HG03558 (cell line): ENCODE results near the gene C1R.
A peak's percentile ranks its signal among the peaks of the same experiment; 100 is the strongest.

Source experiments
- ATAC-seq: cut with Tn5 transposase; IDR thresholded peaks from one replicate; pipeline ENCODE4 v1.9.1; 2021; ENCODE audit warnings: moderate number of reproducible peaks; ENCODE audit not compliant: unreplicated experiment; ENCODE audit errors: extremely low read depth

The C1R gene

GRCh38 chr12:7092229-7092985 lies at the start of gene C1R:
Gene C1R, minus strand, starts transcription at chr12:7092445. Its CDS starts 57 bp downstream, at chr12:7092388.
- no peak for ATAC-seq

GRCh38 chr12:7141351-7142005 lies 49.2 kb upstream of the C1R start:
- no peak for ATAC-seq

GRCh38 chr12:7139200-7139599 lies 47.0 kb upstream of the C1R start:
- ATAC-seq: no peak

- no peak for ATAC-seq
These were observed 45.7 kb upstream of the C1R start for GRCh38 chr12:7137908-7138307.

DNA sequence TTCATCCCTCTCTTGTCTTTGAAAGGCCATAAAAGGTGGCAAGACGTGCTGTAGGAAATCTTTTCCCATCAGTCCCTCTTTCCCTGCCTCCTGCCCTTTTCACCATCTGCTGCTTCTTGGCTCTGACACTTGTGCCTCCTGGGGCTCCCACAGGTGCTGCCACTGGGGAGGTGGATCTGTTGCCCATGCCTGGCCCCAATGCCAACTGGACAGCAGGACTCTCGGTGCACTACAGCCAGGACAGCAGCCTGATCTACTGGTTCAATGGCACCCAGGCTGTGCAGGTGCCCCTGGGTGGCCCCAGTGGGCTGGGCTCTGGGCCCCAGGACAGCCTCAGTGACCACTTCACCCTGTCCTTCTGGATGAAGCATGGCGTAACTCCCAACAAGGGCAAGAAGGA lies 44.4 kb upstream of the C1R start:
- ATAC-seq: no peak

- ATAC-seq: no peak
These were observed 43.8 kb upstream of the C1R start for GRCh38 chr12:7136071-7136470.

DNA sequence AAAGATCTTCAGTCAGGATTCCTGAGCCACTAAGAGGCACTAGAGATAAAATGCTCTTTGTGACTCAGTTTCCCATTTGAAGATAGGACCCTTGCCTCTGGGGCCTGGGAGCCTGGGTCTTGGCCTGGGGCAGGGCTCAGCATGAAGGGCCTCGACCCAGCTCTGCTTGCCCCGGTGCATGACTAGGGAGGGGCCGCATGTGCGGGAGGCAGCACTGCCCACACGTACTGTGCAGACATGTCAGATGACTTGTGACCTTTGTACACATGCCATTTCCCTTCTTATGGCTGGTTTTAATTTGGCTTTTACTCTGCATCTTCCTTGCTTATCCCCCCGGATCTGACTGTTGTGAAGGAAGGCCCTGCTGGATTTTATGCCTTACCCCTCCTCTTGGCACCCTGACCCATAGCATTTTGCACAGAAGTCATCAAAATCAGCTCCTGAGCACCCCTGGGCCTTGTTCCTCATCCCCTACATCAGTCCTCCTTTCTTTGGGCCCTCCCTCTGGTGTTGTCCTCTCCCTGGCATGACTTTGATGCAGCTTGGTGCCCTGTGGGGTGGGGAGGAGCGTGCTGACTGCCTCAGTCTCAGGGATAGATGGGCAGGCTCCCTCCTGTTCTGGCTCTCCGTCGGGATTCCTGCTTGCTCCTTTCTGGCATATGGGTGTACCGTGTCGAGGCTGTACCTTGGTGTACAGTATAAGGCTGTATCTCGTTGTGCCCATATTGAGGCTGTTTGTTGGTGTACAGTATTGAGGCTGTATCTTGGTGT lies 42.3 kb upstream of the C1R start:
- ATAC-seq: no peak

- ATAC-seq: no peak
These were observed 39.2 kb upstream of the C1R start for GRCh38 chr12:7131502-7131866.

DNA sequence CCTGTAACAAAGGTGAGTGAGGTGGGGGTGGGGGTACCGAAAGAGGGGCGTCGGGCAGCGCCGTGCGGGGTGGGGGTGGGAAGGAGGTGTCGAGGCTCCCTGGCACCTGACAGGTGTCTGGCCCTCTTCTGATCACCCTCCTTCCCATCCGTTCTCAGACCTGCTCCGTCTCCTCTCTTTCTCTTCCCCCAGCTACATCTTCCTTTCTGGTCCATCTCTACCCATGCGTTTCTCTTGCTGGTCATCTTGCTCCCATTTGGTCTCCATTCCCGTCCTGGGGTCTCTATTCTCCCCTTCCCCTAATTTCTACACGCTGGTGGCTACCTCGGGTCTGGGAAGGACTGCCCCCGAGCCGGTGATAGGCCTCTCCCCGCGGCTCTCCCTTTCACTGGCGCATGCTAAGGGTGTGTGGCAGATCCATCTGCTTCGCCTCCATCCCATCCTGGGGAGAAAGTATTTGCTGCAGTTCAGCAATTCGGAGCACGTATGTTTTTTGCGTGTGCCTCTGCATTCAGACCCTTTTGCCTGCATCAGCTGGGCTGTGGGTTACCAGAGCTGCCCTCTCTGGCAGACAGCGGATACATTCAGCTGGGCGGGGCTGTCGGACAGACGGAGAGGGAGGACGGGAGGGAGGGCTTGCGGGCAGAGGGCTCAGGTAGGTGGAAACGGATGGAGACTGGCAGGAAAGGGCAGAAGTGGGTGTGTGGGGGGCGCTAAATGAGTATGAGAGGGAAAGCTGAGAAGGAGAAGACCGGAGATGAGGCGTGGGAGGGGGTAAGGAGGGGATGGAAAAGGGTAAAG lies 38.7 kb upstream of the C1R start:
- no peak for ATAC-seq

GRCh38 chr12:7129872-7130691 lies 37.8 kb upstream of the C1R start, which contains the start of gene CLSTN3:
Gene CLSTN3, plus strand, starts transcription at chr12:7130371. Its CDS starts 278 bp downstream, at chr12:7130649.
- ATAC-seq: peak; percentile 58

- no peak for ATAC-seq
These were observed 37.1 kb upstream of the C1R start for GRCh38 chr12:7129287-7129871.

- no peak for ATAC-seq
These were observed 36.5 kb upstream of the C1R start, which contains the start of gene RBP5 for GRCh38 chr12:7128681-7129286. Gene RBP5, minus strand, starts transcription at chr12:7128889. Its CDS starts 114 bp downstream, at chr12:7128775.

DNA sequence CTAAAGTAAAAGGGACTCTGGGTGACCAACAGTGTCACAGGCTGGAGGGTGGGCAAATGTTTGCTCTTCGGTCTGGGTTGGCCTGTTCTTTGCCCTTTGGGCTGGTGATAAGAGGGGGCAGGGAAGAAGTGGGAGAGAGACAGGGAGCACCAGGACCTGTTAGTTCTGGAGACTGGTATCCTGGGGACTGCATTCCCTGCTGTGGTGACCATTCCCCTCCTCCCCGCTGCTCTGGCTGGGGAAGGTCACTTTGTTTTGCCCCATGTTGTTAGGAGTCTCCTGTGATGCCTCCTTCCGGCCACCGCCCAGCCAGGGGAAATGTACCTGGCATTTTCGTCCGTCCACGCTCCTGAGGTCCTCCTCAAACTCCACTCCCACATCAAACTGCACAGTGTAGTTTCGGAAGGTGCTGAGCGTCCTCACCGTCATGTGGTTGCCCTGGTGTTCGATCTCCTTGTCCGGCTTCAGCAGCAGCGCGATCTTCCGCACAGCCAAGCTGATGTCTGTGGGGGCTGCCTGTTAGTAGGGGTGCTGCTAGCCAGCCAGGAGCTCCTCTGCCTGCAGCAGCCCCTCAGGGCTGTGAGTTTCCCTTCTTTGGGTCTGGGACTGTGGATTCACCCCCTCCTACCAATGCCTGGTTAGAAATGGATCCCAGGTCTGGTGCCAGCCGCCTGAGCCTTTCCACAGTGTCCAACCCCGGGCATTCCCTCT lies 35.8 kb upstream of the C1R start:
- no peak for ATAC-seq

GRCh38 chr12:7125632-7126227 lies 33.5 kb upstream of the C1R start:
- ATAC-seq: no peak

GRCh38 chr12:7123806-7124522 lies 31.7 kb upstream of the C1R start:
- no peak for ATAC-seq

DNA sequence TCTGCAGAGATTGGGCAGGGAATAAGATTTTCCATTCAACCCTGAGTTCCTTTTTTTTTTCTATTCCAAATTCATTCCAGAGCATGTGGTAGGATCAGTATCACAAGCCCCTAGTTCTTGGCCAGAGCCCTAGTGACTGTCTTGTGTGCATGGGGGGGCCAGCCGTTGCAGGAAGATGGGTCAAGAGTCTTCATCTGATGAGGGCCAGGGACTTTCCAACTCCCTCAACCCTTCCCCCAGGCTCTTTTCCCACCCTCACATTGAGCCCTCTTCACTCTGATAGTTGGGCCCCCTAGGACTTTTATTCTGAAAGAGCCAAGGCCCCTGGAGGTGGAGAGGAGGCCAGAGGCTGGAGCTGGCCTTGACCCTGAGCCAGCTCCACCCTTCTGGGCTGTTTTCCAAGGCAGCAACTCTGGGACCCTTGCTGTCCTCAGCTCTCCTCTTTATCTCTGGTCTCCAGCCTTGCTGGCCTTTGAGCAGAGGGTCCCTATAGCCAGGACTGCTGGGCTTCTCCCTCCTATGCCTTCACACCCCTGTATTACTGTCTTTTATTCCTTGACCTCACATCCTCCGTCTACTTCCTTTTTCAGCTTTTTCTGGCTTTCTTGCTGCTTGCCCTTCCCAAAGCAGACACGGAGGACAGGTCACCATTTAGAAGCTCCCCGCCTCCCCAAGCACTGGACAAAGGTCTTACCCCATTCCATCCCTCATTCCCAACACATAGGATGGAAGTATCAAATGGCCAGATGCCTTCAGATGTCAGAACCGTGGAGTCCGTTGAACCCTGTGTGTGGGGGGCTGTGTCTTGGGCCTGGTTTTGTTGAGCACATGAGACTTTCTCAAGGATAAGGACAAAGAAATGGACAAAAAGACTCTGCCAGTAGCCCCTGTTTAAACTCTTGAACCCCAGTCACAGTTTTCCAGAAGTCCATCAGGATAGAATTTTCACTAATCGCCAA lies 30.8 kb upstream of the C1R start:
- ATAC-seq: no peak
